ENCODE data around the gene CD99L2.

GRCh38 chrX:150929058-150929457 lies 30.6 kb upstream of the CD99L2 start:
- TF ChIP-seq ESRRG (CRISPR knock-in tag; IDR thresholded peaks at IDR 0.05) (no peak), POU6F1 (CRISPR knock-in tag; IDR thresholded peaks at IDR 0.05; ENCODE audit: borderline replicate concordance, low read depth) (no peak), ZNF70 (CRISPR knock-in tag; IDR thresholded peaks at IDR 0.05) (no peak), TSHZ2 (CRISPR knock-in tag; IDR thresholded peaks at IDR 0.05) (no peak), SNAI2 (CRISPR knock-in tag; IDR thresholded peaks at IDR 0.05) (no peak), ZC3H10 (CRISPR knock-in tag; IDR thresholded peaks at IDR 0.05) (no peak), CSRNP3 (CRISPR knock-in tag; IDR thresholded peaks at IDR 0.05) (no peak), RARB (CRISPR knock-in tag; IDR thresholded peaks at IDR 0.05) (no peak), GLIS3 (CRISPR knock-in tag; IDR thresholded peaks at IDR 0.05) (no peak), ARNTL (CRISPR knock-in tag; IDR thresholded peaks at IDR 0.05; ENCODE audit: borderline replicate concordance, low read depth) (no peak), CREB5 (CRISPR knock-in tag; IDR thresholded peaks at IDR 0.05; ENCODE audit: low read depth) (no peak)
